Measurements from ENCODE around the gene PPP1R13B. TPM values are rescaled to one million over a fixed set of nuclear protein-coding genes. Genes with fewer than 3 reads are reported as not detected.

Gene PPP1R13B
- total RNA-seq, 2 donors from 2014 or later: 15.6 to 17.5 TPM

GRCh38 chr14:103726474-103726873 lies 120.9 kb downstream of the PPP1R13B start:
- no peaks in the 10 kb centered on the region for H3K27me3 Mint-ChIP-seq (ENCODE audit: insufficient read depth)

DNA sequence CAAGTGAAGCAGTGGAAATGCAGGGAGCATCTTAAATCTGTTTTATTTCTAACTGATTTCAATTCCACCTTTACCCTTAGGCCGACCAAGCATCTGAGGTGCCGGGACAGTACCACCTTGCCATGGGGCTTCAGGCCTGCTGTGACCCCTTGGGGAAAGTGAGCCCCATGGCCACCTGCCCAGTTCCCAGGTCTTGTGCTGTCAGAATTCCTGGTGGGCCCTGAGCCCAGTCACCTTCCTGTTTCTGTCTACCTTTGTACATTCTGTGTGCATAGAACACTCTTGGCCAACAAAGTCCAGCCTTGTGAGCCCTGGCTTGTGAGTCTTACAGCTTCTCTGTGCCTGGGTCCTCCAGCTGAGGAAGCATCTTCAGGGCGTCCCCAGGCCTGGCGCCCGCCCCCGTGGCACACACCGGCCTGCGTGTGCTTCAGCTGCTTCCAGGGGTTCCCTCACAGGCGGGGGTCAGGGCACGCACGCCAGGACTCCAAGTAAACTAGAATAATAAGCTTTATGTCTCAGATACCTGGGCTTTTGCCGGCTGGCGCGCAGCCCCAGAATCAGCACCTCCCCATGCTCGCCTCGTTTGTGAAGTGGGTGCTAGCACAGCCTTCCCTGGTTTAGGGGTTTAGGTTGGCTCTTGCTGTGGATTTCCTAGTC lies 121.5 kb downstream of the PPP1R13B start:
- H3K4me3 Mint-ChIP-seq: no peak overlapping the region
- 95 to 96% methylated on average over 16 of the region's 16 CpGs for WGBS, 2 experiments (ENCODE audit: insufficient coverage in 1 of 2, insufficient read length in 1 of 2)
- no peaks in the 10 kb centered on the region for H3K27me3 ChIP-seq (ENCODE audit: control insufficient read depth, insufficient read depth, low read length, poor library complexity, severe bottlenecking)
- peaks cover 1% of the 10 kb centered on the region for H3K9me3 Mint-ChIP-seq
- no peaks in the 10 kb centered on the region for H3K9me3 ChIP-seq (ENCODE audit: control insufficient read depth, low read length)
- no peak overlapping the region for H3K9ac ChIP-seq (ENCODE audit: extremely low read depth, low read length, poor library complexity, severe bottlenecking)
- TF ChIP-seq CTCF (conservative IDR thresholded peaks at IDR 0.05): no peak
- peaks cover 30% of the 10 kb centered on the region for H3K36me3 ChIP-seq (ENCODE audit: control insufficient read depth, insufficient read depth, low read length)
- H3K4me1 Mint-ChIP-seq: peaks cover 20% of the 10 kb centered on the region
- H3K27ac ChIP-seq (ENCODE audit: low read depth, low read length): no peak overlapping the region
- no peak for DNase-seq
- peaks cover 11% of the 10 kb centered on the region for H3K4me1 ChIP-seq (ENCODE audit: control insufficient read depth, insufficient read depth, low read length)
- H3K27me3 Mint-ChIP-seq (ENCODE audit: insufficient read depth): no peaks in the 10 kb centered on the region
- H3K36me3 Mint-ChIP-seq (ENCODE audit: low read depth): peaks cover 22% of the 10 kb centered on the region
- H3K27ac Mint-ChIP-seq: no peak overlapping the region
- no peak overlapping the region for H3K4me3 ChIP-seq (ENCODE audit: low read length)

More at GRCh38 chr14:103726474-103726873, 120.9 kb downstream of the PPP1R13B start:
- no peak overlapping the region for H3K4me3 Mint-ChIP-seq
- Histone ChIP-seq H3K9me3 (ENCODE audit: control insufficient read depth, low read length) (no peaks in the 10 kb centered on the region), H3K4me1 (ENCODE audit: control insufficient read depth, insufficient read depth, low read length) (peaks cover 11% of the 10 kb centered on the region), H3K36me3 (ENCODE audit: control insufficient read depth, insufficient read depth, low read length) (peaks cover 30% of the 10 kb centered on the region), H3K4me3 (ENCODE audit: low read length) (no peak overlapping the region), H3K27ac (ENCODE audit: low read depth, low read length) (no peak overlapping the region), H3K27me3 (ENCODE audit: control insufficient read depth, insufficient read depth, low read length, poor library complexity, severe bottlenecking) (no peaks in the 10 kb centered on the region), H3K9ac (ENCODE audit: extremely low read depth, low read length, poor library complexity, severe bottlenecking) (no peak overlapping the region)
- WGBS, 2 experiments (ENCODE audit: insufficient coverage in 1 of 2, insufficient read length in 1 of 2): 94% methylated on average over 12 to 18 of the region's 18 CpGs
- H3K4me1 Mint-ChIP-seq: peaks cover 20% of the 10 kb centered on the region
- TF ChIP-seq CTCF (conservative IDR thresholded peaks at IDR 0.05): no peak
- H3K27ac Mint-ChIP-seq: no peak overlapping the region
- no peak for DNase-seq
- H3K9me3 Mint-ChIP-seq: peaks cover 1% of the 10 kb centered on the region
- H3K36me3 Mint-ChIP-seq (ENCODE audit: low read depth): peaks cover 23% of the 10 kb centered on the region

- 95 to 96% methylated on average over 19 to 29 of the region's 29 CpGs for WGBS, 2 experiments (ENCODE audit: insufficient coverage in 1 of 2, insufficient read length in 1 of 2)
- Mint-ChIP-seq H3K27ac (no peak overlapping the region), H3K27me3 (ENCODE audit: insufficient read depth) (no peaks in the 10 kb centered on the region), H3K9me3 (peaks cover 1% of the 10 kb centered on the region), H3K36me3 (ENCODE audit: low read depth) (peaks cover 18% of the 10 kb centered on the region), H3K4me3 (no peak overlapping the region), H3K4me1 (peaks cover 20% of the 10 kb centered on the region)
- Histone ChIP-seq H3K27ac (ENCODE audit: low read depth, low read length) (no peak overlapping the region), H3K4me1 (ENCODE audit: control insufficient read depth, insufficient read depth, low read length) (peaks cover 11% of the 10 kb centered on the region), H3K36me3 (ENCODE audit: control insufficient read depth, insufficient read depth, low read length) (peaks cover 24% of the 10 kb centered on the region), H3K4me3 (ENCODE audit: low read length) (no peak overlapping the region), H3K27me3 (ENCODE audit: control insufficient read depth, insufficient read depth, low read length, poor library complexity, severe bottlenecking) (no peaks in the 10 kb centered on the region), H3K9ac (ENCODE audit: extremely low read depth, low read length, poor library complexity, severe bottlenecking) (no peak overlapping the region), H3K9me3 (ENCODE audit: control insufficient read depth, low read length) (no peaks in the 10 kb centered on the region)
- TF ChIP-seq CTCF (conservative IDR thresholded peaks at IDR 0.05): no peak
- DNase-seq: no peak
Observed at GRCh38 chr14:103725001-103725682, 122.2 kb downstream of the PPP1R13B start.
